Right hindlimb (tissue), 1 donor: Measurements from ENCODE around the gene FOSL1.

Experiments used
- DNase-seq: peaks from one replicate; pipeline ENCODE4 v3.0.0-alpha.2; 2018

FOSL1 gene

DNA sequence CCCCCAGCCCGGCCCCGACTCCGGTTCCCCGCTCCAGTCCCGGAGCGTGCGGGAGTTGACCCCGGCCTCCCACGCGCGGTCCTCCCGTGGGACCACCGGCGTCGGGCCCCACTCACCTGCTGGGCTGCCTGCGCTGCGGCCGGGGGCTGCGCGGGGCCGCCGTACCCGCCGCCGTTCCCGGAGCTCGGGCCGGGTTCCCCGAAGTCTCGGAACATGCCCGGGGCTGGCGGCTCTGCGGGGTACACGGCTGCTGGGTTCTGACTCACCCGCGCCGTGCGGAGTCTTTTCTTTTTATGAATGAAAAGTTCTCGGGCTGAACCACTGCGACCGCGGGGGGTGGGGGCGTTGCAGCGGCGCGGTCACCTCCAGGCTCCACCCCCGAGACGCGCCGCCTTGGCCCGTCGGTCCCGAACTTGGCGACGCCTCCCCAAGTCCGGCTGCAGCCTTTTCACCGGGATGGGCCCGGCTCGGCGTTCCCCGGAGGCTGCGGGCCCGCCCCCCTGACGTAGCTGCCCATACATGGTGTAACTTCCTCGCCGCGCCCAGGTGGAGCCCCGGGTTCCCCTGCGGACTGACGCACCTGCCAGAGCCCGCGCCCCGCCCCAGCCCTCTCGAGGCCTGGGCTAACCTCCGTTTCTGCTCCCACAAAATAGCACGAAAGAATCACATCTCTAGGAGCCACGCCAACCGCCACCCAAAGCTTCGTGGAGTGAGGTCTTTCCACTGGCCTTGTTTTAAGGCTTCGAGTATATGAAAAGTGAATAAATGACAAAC is at the start of gene FOSL1:
Gene FOSL1, minus strand, starts transcription at position 264 of the 774 bp plus-strand sequence. Its CDS starts 49 bp downstream, at position 215.
- DNase-seq: peak; percentile 70

- no peak for DNase-seq
Measured at GRCh38 chr11:65947603-65948125, 47.5 kb upstream of the FOSL1 start.

- no peak for DNase-seq
Measured at GRCh38 chr11:65947133-65947532, 46.9 kb upstream of the FOSL1 start.

DNA sequence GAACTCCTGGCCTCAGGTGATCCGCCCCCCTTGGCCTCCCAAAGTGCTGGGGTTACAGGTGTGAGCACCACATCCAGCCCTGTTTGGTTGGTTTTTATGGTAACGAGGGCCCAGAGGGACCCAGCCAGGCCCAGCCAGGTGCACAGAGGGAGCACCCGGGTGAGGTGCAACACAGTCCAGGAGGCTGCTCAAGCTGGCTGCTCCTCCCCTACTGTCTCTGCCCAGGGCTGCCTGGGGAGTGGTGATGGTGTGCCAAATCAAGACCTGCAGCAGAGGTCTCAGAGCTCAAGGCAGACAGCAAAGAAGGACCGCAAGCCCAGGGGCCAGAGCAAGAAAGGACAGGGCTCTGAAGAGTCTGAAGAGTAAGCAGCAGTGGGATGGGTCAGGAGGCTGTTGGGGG is 46.5 kb upstream of the FOSL1 start:
- no peak for DNase-seq

- no peak for DNase-seq
Measured at GRCh38 chr11:65945941-65946558, 45.9 kb upstream of the FOSL1 start.

DNA sequence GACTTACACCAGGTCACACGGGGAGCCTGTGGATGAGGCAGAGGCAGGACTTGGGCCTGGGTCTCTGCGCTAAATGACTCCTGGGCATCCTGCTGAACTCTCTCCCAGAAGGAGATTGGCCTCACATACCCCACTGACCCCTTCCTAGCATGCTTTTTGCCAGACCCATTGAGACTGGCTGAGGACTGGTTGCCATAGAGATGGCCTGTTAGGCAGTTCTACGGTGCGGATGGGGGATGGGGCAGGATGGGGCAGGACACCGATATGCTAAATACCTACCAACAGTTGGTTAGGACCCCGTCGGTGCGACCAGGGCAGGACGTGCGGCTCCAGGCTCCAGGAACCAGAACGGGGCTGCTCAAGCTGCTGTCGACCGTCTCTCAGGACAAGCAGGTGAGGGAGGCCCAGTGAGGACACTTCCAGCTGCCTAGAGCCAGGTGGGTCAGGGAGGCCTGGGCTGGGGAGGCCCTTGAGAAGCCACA is 45.3 kb upstream of the FOSL1 start, which contains the start of gene TSGA10IP:
Gene TSGA10IP, plus strand, starts transcription at position 51 of the 482 bp plus-strand sequence. Its CDS starts 196 bp downstream, at position 247.
- no peak for DNase-seq

DNA sequence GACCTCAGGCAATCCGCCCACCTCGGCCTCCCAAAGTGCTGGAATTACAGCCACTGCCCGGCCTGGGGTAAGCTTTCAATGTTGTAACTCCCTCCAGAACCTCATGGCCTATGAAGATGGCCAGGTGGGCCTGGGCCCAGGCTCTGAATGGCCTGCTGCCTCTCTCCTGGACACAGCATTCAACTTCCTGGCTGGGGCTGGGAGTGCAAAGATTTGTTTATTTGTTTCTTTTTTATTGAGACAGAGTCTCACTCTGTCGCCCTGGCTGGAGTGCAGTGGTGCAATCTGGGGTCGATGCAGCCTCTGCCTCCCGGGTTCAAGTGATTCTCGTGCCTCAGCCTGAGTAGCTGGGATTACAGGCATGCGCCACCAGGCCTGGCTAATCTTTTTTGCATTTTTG is 44.6 kb upstream of the FOSL1 start:
- DNase-seq: no peak

GRCh38 chr11:65944191-65944590 is 44.0 kb upstream of the FOSL1 start:
- DNase-seq: no peak

DNA sequence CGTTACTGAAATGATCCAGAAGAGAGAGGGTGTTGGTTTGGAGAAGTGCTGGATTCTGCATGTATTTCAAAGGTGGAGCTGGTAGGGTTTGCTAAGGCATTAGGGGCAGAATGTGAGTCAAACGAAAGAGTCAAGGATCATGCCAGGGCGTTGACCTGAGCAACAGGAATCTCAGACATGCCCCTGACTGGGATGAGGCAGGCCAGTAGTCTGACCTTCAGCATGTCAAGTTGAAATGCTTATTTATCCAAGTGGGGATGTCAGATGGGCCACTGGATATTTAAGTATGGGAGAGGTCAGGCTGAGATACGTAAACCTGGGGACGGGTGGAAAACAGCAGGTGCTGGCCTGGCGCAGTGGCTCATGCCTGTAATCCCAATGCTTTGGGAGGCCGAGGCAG is 42.3 kb upstream of the FOSL1 start:
- DNase-seq: no peak

DNA sequence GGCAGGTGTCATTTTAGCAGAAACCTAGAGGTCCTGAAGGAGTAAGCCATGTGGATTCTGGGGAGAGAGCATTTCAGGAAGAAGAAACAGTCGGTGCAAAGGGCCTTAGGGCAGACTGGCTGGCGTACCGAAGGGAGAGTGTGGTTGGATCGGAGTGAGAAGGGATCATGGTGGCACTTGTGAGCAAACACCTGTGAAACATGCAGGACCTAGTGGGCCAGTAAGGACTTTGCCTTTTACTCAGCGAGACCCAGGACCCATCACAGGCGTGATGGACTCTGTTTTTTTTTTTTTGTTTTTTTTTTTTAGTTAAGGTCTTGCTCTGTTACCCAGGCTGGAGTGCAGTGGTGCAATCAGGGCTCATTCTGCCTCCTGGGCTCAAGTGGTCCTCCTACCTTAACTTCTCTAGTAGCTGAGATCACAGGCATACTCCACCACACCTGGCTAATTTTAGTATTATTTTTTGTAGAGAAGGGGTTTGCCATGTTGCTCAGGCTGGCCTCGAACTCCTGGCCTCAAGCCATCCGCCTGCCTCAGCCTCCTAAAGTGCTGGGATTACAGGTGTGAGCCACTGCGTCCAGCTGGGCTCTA is 41.6 kb upstream of the FOSL1 start:
- DNase-seq: no peak

DNA sequence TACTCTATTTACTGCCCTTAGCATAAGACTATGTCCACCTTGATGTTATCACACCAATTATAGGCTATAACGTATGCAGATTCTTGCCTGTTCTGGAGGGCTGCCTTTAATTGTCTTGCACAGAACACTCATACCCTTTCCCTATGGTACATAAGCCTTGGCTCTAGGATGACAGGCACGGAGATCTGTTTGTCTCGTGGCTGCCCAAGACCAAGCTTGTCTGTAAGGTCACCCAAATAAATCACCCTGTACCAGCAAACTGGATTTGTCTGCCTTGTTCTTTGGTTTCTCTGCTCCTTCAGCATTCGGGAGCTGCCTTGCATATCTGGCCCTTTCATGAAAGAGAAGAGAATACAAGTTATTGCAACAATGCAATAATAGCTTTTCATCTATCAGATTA is 37.6 kb upstream of the FOSL1 start:
- no peak for DNase-seq

GRCh38 chr11:65934014-65934413 is 33.8 kb upstream of the FOSL1 start:
- no peak for DNase-seq

DNA sequence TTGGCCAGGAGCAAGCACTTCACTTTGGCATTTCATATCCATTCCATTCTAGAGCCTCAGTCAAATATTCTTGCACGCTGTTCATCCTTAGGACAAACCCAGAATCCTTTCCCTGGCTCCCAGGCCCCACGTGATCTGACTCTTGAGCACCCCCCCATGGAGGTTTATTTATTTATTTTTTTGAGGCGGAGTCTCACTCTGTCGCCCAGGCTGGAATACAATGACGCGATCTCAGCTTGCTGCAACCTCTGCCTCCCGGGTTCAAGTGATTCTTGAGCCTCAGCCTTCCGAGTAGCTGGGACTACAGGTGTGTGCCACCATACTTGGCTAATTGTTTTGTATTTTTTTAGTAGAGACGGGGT is 32.4 kb upstream of the FOSL1 start:
- DNase-seq: no peak

- DNase-seq: no peak
Measured at GRCh38 chr11:65931773-65932557, 31.8 kb upstream of the FOSL1 start.

GRCh38 chr11:65928667-65929066 is 28.5 kb upstream of the FOSL1 start:
- DNase-seq: no peak

DNA sequence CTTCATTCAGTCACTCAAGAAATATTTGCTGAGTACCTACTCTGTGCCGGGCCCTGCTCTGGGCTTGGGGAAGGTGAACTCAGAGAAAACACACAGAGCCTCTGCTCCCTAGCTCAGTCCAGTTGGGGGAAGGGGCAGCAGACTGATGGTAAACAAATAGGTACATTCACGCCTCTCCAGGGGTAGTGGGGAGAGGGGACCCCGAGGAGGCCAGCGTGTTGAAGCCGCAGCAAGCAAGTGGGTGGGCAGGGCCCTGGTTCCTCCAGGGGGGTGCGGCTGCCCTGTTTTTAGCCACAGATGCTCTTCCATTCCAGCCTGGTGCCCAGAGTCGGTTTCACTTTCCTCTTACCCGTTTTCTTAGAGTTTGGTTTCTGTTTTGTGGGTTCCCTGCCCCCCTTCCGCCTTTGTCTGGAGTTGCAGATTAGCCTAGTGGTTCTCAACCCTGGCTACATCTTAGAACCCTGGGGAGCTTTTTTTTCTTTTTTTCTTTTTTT is 27.8 kb upstream of the FOSL1 start:
- no peak for DNase-seq

DNA sequence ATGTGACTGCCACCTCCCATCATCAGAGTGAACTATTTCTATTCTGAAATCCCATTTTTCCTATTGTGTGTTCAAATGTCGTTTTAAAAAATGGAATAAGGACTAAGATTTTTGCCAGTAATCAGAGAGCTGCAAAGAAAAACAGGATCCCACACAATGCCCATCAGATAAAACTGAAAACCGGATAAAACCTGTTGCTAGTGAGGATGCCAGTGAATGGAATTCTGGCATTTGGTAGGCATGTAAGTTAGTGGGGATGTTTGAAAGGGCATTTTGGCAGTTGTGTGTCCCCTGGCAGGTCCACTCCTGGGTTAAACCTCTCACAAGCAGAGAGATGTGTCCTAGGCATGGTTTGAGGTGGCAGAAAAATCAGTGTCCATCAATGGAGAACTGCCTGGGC is 25.2 kb upstream of the FOSL1 start:
- no peak for DNase-seq

- no peak for DNase-seq
Measured at GRCh38 chr11:65922565-65922964, 22.4 kb upstream of the FOSL1 start.

GRCh38 chr11:65921876-65922275 is 21.7 kb upstream of the FOSL1 start:
- no peak for DNase-seq

DNA sequence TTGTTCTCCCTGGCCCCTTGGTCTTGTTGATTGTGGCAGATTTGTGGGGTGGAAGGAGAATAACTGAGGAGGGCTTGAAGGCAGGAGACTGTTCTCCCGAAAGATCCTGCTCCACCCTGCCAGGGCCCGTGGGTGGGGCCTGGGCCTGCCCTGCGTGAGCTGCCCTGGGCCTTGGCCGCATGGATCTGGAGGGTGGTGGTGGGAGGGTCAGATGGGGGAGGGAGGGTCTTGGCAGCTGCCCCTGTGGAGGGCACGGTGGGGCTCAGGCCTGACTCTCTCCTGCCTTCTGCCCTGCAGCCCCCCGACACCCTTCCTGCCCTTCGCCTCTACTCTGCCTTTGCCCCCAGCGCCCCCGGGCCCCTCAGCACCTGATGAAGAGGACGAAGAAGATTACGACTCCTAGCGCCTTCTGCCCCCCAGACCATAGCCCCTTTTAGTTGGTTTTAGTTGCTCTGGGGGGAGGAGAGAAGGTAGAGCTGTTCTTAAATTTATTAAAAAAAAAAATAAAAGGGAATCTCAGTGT is 20.9 kb upstream of the FOSL1 start:
- no peak for DNase-seq

- DNase-seq: no peak
Measured at GRCh38 chr11:65920372-65920802, 20.2 kb upstream of the FOSL1 start.
